GM18505 (cell line): ENCODE data around the gene GALNT1.
A peak's percentile ranks its signal among the peaks of the same experiment; 100 is the strongest.

Source experiments
- ATAC-seq: cut with Tn5 transposase; IDR thresholded peaks from one replicate; pipeline ENCODE4 v1.9.1; 2021; ENCODE audit not compliant: unreplicated experiment
- POLR2A ChIP-seq: IDR thresholded peaks from 4 replicates; pipeline ENCODE4 v1.6.1; 2011; ENCODE audit warnings: borderline replicate concordance; ENCODE audit not compliant: insufficient read depth, insufficient read length; ENCODE audit errors: extremely low read depth

The GALNT1 gene

GRCh38 chr18:35592298-35592697 lies 10.8 kb downstream of the GALNT1 start:
- no peak for TF ChIP-seq POLR2A
- peak; percentile 99 for ATAC-seq

- no peak for TF ChIP-seq POLR2A
- no peak for ATAC-seq
Measured at GRCh38 chr18:35593859-35594258, 12.3 kb downstream of the GALNT1 start.

- ATAC-seq: no peak
- no peak for TF ChIP-seq POLR2A
Measured at GRCh38 chr18:35597758-35598157, 16.2 kb downstream of the GALNT1 start.

- ATAC-seq: no peak
Measured at GRCh38 chr18:35602193-35602820, 20.8 kb downstream of the GALNT1 start.

GRCh38 chr18:35603008-35603407 lies 21.5 kb downstream of the GALNT1 start:
- no peak for ATAC-seq
- TF ChIP-seq POLR2A: no peak

More at GRCh38 chr18:35602193-35602820, 20.8 kb downstream of the GALNT1 start:
- TF ChIP-seq POLR2A: no peak

GRCh38 chr18:35603528-35603927 lies 22.0 kb downstream of the GALNT1 start:
- no peak for ATAC-seq
- TF ChIP-seq POLR2A: no peak

GRCh38 chr18:35604369-35604768 lies 22.8 kb downstream of the GALNT1 start:
- no peak for ATAC-seq
- no peak for TF ChIP-seq POLR2A

GRCh38 chr18:35605686-35606417 lies 24.3 kb downstream of the GALNT1 start:
- TF ChIP-seq POLR2A: no peak
- no peak for ATAC-seq

- TF ChIP-seq POLR2A: no peak
Measured at GRCh38 chr18:35609236-35609635, 27.7 kb downstream of the GALNT1 start.

GRCh38 chr18:35610089-35610488 lies 28.5 kb downstream of the GALNT1 start:
- ATAC-seq: no peak

More at GRCh38 chr18:35609236-35609635, 27.7 kb downstream of the GALNT1 start:
- ATAC-seq: no peak

GRCh38 chr18:35610724-35611123 lies 29.2 kb downstream of the GALNT1 start:
- no peak for TF ChIP-seq POLR2A
- ATAC-seq: no peak

More at GRCh38 chr18:35610089-35610488, 28.5 kb downstream of the GALNT1 start:
- no peak for TF ChIP-seq POLR2A

- TF ChIP-seq POLR2A: no peak
- ATAC-seq: no peak
Measured at GRCh38 chr18:35611518-35611917, 30.0 kb downstream of the GALNT1 start.

- ATAC-seq: no peak
- no peak for TF ChIP-seq POLR2A
Measured at GRCh38 chr18:35616074-35616473, 34.5 kb downstream of the GALNT1 start.
